ENCODE measurements around the gene H2BK1.

DNA sequence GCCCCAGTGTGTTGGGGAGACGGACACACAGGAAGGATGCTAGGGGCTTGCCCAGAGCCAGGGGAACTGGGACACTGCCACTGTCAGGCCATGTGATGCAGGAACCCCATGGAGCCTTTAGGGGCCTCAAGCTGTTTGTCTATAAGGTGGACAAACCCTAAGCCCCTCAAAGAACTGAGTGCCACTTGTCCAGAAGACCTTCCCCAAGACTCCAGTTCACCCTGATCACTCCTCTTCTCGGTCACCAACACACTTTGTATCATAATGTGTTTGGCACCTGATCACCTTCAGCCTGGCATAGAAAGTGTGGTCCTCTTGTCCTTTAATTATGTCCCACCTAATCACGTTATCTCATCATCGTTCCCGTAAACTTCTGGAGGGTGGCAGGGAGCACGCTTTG lies 700 bp downstream of the H2BK1 start:
- TF ChIP-seq TCF7L2 (IDR thresholded peaks at IDR 0.05; ENCODE audit: low read depth, low read length) = no peak
- TF ChIP-seq, protein P1, sequence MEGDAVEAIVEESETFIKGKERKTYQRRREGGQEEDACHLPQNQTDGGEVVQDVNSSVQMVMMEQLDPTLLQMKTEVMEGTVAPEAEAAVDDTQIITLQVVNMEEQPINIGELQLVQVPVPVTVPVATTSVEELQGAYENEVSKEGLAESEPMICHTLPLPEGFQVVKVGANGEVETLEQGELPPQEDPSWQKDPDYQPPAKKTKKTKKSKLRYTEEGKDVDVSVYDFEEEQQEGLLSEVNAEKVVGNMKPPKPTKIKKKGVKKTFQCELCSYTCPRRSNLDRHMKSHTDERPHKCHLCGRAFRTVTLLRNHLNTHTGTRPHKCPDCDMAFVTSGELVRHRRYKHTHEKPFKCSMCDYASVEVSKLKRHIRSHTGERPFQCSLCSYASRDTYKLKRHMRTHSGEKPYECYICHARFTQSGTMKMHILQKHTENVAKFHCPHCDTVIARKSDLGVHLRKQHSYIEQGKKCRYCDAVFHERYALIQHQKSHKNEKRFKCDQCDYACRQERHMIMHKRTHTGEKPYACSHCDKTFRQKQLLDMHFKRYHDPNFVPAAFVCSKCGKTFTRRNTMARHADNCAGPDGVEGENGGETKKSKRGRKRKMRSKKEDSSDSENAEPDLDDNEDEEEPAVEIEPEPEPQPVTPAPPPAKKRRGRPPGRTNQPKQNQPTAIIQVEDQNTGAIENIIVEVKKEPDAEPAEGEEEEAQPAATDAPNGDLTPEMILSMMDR (IDR thresholded peaks at IDR 0.05) = no peak
- TF ChIP-seq REST (IDR thresholded peaks at IDR 0.05; ENCODE audit: insufficient read depth in 1 of 2, low read depth in 2 of 2, low read length in 1 of 2) = no peak
- TF ChIP-seq SIN3A (IDR thresholded peaks at IDR 0.05; ENCODE audit: borderline replicate concordance, insufficient read depth, low read depth, low read length) = no peak
- no peak for TF ChIP-seq POLR2AphosphoS5 (IDR thresholded peaks at IDR 0.05; ENCODE audit: low read depth, low read length)

Data from Panc1 (cell line).